D721Med (cell line): ENCODE measurements around the gene DOC2B.
"Not testable (repeated sequence)": the region's sequence is repeated elsewhere in the genome, so short reads cannot be mapped to it uniquely, and the experiment has no call there.

Source experiments
- DNase-seq: peaks from one replicate; pipeline ENCODE4 v3.0.0; 2011; ENCODE audit warnings: low spot score; ENCODE audit not compliant: insufficient read length
- FAIRE-seq: peaks from 2 replicates; lab custom pipeline; 2011; peaks lifted over from hg19 to GRCh38; lab: Jason Lieb, UNC
- TF ChIP-seq, protein P1 (sequence below): IDR thresholded peaks from 2 replicates; pipeline ENCODE4 v1.5.1; 2012; ENCODE audit warnings: mild to moderate bottlenecking, control low read depth; ENCODE audit not compliant: insufficient read depth; ENCODE audit errors: missing control alignments

Gene DOC2B

DNA sequence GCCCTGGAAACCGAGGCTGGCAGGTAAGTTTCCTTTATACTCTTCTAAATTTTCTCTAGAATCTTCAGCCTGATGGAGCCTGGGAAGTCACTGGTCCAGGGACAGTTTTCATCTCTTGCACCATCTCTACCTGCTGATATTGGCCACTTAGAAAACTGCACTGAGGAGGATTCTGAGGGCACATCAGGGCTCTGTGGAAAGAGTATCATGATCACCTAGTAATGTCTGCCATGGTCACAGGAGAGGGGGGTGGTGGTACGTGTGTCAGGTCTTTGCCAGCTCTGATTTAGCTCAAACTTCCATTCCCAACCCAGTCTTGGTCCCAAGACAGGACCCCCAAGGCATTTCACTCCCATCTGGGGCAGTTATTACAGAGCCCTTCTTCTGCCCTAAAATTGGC lies 35.2 kb upstream of the DOC2B start:
- DNase-seq (no peak), FAIRE-seq (no peak)
- TF ChIP-seq, protein P1, sequence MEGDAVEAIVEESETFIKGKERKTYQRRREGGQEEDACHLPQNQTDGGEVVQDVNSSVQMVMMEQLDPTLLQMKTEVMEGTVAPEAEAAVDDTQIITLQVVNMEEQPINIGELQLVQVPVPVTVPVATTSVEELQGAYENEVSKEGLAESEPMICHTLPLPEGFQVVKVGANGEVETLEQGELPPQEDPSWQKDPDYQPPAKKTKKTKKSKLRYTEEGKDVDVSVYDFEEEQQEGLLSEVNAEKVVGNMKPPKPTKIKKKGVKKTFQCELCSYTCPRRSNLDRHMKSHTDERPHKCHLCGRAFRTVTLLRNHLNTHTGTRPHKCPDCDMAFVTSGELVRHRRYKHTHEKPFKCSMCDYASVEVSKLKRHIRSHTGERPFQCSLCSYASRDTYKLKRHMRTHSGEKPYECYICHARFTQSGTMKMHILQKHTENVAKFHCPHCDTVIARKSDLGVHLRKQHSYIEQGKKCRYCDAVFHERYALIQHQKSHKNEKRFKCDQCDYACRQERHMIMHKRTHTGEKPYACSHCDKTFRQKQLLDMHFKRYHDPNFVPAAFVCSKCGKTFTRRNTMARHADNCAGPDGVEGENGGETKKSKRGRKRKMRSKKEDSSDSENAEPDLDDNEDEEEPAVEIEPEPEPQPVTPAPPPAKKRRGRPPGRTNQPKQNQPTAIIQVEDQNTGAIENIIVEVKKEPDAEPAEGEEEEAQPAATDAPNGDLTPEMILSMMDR: no peak

DNA sequence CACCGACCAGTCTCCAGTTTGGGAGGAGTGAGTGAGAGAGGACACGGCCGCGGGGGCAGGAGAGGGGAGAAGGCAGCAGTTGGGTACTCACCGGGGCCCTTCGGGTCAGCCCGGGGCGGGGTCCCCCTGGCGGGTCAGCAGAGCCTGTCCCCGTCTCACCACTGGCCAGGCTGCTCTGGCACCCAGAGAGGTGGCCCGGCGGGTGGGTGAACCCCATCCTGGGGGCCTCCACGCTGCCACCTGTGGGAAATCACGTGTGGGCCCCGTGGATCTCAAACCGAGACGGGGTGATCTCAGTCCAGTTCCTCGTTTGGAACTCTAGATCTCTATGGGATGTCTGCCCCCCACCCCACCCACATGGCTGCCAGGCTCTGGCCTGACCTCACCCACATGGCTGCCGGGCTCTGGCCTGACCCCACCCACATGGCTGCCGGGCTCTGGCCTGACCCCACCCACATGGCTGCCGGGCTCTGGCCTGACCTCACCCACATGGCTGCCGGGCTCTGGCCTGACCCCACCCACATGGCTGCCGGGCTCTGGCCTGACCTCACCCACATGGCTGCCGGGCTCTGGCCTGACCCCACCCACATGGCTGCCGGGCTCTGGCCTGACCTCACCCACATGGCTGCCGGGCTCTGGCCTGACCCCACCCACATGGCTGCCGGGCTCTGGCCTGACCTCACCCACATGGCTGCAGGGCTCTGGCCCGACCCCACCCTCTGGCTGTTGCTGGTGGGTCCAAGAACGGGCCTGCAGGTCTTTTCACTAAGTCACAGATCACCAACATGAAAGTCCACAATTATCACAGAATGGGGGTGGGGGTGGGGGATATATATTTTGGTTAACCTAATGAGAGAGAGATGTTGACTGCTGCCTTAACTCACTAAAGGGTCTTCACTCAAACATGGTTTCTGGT lies 34.4 kb upstream of the DOC2B start:
- DNase-seq, FAIRE-seq: not testable (repeated sequence)

DNA sequence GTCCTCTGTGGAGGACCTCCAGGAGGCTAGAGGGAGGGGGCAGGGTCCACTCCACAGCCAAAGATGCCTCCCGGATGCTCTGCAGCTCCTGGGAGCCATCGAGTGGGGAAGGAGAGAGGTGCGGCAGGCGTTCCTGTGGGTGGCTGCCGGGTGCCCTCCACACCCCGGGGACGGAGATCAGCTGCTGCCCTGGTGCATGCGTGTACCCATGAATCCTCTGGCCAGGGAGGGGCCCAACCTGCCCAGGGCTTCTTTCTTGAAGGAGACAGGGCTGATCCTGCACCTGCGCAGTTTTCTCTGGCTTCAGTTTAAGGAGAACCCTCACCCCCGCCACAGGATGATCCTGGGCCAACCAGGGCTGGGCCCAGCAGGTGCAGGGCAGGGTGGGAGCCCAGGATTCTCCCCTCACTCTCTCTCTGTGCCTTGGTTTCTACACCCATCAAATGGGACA lies 33.5 kb upstream of the DOC2B start:
- TF ChIP-seq, protein P1: no peak
- FAIRE-seq: no peak
- no peak for DNase-seq

DNA sequence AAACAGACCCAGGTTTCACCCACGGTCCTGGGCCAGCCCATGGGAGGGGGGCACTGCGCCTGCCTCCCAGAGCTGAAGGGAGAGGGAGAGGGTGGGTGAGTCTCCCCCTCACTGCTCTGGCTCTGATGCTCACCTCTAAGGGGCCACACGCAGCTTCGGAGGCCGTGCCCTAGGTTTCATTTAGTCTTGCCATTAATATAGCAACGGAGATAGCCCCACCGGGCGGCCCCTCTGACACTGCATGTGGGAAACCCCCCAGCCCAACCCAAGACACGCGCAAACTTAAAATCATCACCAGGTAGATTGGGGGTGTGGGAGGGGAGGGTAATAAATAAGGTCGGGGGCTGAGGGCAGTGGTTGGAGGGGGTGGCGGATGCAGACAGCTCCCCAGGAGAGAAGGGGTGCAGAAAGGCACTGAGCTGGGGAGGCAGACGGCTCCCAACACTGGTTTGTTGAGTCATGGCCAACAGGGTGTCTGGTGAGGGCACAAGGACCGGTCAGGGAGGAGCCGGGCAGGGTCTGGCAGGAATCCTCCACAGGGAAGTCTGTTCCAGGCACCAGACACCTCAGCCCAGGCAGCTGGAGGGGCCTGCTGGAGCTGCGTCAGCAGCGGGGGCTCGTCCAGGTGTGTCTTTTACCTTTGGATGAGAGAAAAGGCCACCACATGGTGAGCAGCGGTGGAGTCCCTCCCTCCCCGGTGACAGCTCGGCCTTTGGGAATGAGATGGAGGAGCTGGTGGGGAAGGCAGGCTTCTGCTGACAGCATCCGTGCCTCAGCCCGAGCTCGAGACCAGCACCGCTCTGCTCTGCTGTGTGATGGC lies 32.0 kb upstream of the DOC2B start:
- no peak for DNase-seq
- TF ChIP-seq, protein P1: no peak
- no peak for FAIRE-seq

DNA sequence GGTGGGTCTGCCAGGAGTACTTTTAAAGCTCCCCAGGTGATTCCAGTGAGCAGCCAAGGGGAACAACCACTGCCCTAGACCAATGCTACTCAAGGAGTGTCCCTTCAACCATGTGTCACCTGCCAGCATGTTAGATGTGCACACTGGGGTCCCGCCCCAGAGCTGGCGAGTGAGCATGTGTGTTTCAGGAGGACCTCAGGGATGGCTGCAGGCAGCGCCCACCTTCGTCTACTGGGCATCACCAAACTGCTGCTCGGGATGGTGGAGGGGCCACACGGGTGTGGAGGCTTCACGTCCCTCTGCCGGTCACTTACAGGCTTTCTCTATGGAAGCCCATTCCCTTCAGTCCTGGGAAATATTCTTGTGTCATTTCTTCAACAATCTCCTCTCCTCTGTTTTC lies 29.0 kb upstream of the DOC2B start:
- TF ChIP-seq, protein P1: no peak
- FAIRE-seq (no peak), DNase-seq (no peak)

DNA sequence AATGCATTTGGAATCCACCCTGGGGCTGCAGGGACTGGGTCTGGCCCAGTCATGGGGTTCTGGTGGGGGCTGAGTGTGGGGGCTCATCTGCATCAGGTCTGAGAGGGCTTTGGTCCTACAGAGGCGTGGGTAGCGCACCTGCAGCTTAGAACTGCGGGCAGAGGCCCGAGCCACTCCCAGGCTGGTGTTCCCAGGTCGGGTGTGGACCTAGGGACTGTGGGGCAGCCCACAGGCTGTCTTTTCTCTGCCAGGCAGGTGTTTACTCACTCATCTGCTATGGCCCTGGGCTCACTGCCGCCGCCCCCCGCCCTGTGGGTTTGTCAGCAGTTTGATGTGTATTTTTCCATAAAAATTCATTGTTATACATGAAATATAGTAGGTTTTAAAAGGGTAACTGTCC lies 27.0 kb upstream of the DOC2B start:
- TF ChIP-seq, protein P1: no peak
- DNase-seq (no peak), FAIRE-seq (no peak)

DNA sequence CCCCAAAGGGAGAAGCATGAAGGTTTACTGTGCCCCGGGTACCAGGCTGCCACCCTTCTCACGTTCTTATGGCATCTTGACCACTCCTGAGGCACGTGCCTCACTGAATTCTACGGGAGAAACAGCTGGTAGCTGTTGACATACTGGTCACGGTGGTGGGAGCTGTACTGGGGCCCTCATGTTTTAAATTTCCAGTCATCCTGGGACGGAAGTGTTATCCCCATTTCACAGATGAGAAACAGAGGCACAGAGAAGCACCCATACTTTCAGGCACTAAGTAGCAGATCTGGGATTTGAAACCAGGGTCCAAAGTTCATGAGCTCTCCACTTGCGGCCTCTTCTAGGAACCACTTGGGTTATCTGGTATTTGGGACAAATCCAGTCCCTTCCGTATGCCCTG lies 26.3 kb upstream of the DOC2B start:
- TF ChIP-seq, protein P1: no peak
- FAIRE-seq: no peak
- DNase-seq: no peak
